Ascending aorta (tissue), 2 donors: ENCODE data around the gene ESRRA. TPM values are rescaled to one million over a fixed set of nuclear protein-coding genes. Genes with fewer than 3 reads are reported as not detected.

ENCODE experiments used
- DNase-seq, 2 donors: peaks; one replicate each; pipeline ENCODE4 v3.0.0-alpha.2; 2019; ENCODE audit warnings: low spot score in 2 of 2
- H3K27ac ChIP-seq, 2 donors: fragments of 200-600 bp; sonication (generic); one replicate each; pipeline ENCODE4 v1.5.1; 2016 to 2017; ENCODE audit warnings: mild to moderate bottlenecking in 1 of 2
- H3K27me3 ChIP-seq: fragments of 200-600 bp; sonication (generic); one replicate; pipeline ENCODE4 v1.5.1; 2017
- H3K36me3 ChIP-seq, 2 donors: fragments of 200-600 bp; sonication (generic); one replicate each; pipeline ENCODE4 v1.5.1; 2016
- H3K4me1 ChIP-seq, 2 donors: fragments of 200-600 bp; sonication (generic); one replicate each; pipeline ENCODE4 v1.5.1; 2016 to 2017; ENCODE audit warnings: mild to moderate bottlenecking in 1 of 2
- H3K4me3 ChIP-seq, 2 donors: fragments of 200-600 bp; sonication (generic); one replicate each; pipeline ENCODE4 v1.5.1; 2016 to 2017; ENCODE audit warnings: mild to moderate bottlenecking in 1 of 2
- H3K9me3 ChIP-seq, 2 donors: fragments of 200-600 bp; sonication (generic); one replicate each; pipeline ENCODE4 v1.5.1; 2016
- intact Hi-C: fragments of 100-400 bp; cut with DNase I; formaldehyde crosslinking; loops from one replicate; pipeline ENCODE4 v1.15.1; 2023
- total RNA-seq: library from RNA; depleted of rRNA; stranded (reverse); fragments of >200 nt; gene quantifications from one replicate; pipeline ENCODE4 v1.1.0, GENCODE V29; 2016
- TF ChIP-seq, protein P1 (sequence below), 3 experiments: fragments of 200-600 bp in 2 of 3; fragments of 450-650 bp in 1 of 3; sonication (generic) in 2 of 3; IDR thresholded peaks; one replicate each; pipeline ENCODE4 v1.5.1; 2016 to 2019; ENCODE audit warnings: antibody characterized with exemption in 3 of 3, mild to moderate bottlenecking in 1 of 3, moderate library complexity in 1 of 3

The ESRRA gene
- total RNA-seq, 1 donor from 2014 or later = 53.4 TPM

DNA sequence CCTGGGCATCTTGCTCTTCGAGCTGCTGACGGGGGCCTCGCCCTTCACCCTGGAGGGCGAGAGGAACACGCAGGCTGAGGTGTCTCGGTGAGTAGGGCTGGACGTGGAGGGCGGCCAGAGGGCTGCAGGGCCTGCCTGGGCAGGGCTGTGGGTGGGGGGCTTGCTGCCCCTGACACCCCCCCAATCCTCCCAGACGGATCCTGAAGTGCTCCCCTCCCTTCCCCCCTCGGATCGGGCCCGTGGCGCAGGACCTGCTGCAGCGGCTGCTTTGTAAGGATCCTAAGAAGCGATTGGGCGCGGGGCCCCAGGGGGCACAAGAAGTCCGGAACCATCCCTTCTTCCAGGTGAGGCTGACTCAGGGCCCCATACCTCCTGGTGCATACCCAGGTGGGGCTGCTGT is 56.3 kb downstream of the ESRRA start:
- H3K4me3 ChIP-seq = no peak overlapping the region
- H3K36me3 ChIP-seq = peaks cover 47 to 59% of the 10 kb centered on the region in 2 donors
- TF ChIP-seq, protein P1, sequence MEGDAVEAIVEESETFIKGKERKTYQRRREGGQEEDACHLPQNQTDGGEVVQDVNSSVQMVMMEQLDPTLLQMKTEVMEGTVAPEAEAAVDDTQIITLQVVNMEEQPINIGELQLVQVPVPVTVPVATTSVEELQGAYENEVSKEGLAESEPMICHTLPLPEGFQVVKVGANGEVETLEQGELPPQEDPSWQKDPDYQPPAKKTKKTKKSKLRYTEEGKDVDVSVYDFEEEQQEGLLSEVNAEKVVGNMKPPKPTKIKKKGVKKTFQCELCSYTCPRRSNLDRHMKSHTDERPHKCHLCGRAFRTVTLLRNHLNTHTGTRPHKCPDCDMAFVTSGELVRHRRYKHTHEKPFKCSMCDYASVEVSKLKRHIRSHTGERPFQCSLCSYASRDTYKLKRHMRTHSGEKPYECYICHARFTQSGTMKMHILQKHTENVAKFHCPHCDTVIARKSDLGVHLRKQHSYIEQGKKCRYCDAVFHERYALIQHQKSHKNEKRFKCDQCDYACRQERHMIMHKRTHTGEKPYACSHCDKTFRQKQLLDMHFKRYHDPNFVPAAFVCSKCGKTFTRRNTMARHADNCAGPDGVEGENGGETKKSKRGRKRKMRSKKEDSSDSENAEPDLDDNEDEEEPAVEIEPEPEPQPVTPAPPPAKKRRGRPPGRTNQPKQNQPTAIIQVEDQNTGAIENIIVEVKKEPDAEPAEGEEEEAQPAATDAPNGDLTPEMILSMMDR (IDR thresholded peaks at IDR 0.05) = no peak
- intact Hi-C loops = no loop called here
- H3K4me1 ChIP-seq = peaks cover 20 to 28% of the 10 kb centered on the region in 2 donors
- H3K9me3 ChIP-seq = no peaks in the 10 kb centered on the region
- no peak overlapping the region for H3K27ac ChIP-seq
- no peak for DNase-seq
- H3K27me3 ChIP-seq = no peaks in the 10 kb centered on the region

DNA sequence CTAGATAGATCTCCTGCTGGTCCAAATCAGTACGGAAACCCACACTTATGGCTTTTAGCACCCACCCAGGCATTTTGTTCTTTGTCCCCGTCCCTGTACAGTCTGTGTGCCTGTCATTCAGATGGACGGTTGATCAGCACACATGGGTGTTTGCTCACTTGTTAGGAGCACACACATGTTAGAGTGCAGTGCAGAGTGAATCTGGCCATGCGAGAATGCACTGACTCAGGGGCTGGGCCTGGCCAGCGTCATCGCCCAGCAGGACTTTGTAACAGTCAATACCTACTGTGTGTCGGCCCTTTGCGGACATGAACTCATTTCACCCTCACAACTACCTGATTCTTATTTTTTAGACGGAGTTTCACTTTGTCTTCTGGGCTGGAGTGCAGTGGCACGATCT is 57.0 kb downstream of the ESRRA start:
- peaks cover 53 to 66% of the 10 kb centered on the region in 2 donors for H3K36me3 ChIP-seq
- TF ChIP-seq, protein P1 (IDR thresholded peaks at IDR 0.05) = no peak
- H3K9me3 ChIP-seq = no peaks in the 10 kb centered on the region
- intact Hi-C loops = no loop called here
- no peaks in the 10 kb centered on the region for H3K27me3 ChIP-seq
- peaks cover 20 to 28% of the 10 kb centered on the region in 2 donors for H3K4me1 ChIP-seq
- H3K27ac ChIP-seq = no peak overlapping the region
- H3K4me3 ChIP-seq = no peak overlapping the region
- no peak for DNase-seq

DNA sequence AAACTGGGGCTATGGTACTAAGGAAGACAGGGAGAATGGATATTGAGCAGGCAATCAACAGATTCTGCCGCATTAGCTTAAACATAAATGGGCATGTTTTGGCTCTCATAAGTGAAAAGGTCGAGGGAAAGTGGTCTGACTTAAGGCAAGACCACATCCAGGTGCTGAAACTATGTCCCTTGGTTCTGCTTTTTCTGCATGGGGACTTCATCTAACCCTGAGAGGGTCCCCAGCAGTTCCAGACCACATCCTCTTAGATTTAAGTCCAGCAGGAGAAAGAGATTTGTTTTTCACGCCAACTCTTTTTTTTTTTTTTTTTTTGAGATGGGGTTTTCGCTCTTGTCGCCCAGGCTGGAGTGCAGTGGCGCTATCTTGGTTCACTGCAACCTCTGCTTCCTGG is 59.1 kb downstream of the ESRRA start:
- TF ChIP-seq, protein P1 (IDR thresholded peaks at IDR 0.05) = no peak
- intact Hi-C loops = no loop called here
- no peak for DNase-seq
- peaks cover 72 to 84% of the 10 kb centered on the region in 2 donors for H3K36me3 ChIP-seq
- H3K27ac ChIP-seq = no peak overlapping the region
- H3K4me3 ChIP-seq = no peak overlapping the region
- H3K9me3 ChIP-seq = no peaks in the 10 kb centered on the region
- peaks cover 7 to 11% of the 10 kb centered on the region in 2 donors for H3K4me1 ChIP-seq
- H3K27me3 ChIP-seq = no peaks in the 10 kb centered on the region

DNA sequence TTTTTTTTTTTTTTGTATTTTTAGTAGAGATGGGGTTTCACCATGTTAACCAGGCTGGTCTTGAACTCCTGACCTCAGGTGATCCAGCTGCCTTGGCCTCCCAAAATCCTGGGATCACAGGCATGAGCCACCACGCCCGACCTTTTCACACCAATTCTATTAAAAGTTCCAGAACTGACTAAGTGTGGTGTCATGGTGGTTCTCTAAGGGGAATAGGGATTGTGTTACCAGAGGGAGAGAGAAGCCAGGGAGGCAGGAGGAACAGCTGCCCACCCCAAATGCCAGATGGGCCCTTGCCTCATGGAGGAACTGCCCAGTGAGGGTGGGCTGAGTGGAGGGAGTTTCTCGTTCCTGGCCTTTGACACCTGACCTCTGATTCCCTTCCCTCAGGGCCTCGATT is 59.6 kb downstream of the ESRRA start:
- no peak overlapping the region for H3K4me3 ChIP-seq
- no peak for DNase-seq
- H3K4me1 ChIP-seq = peaks cover 3 to 7% of the 10 kb centered on the region in 2 donors
- TF ChIP-seq, protein P1 (IDR thresholded peaks at IDR 0.05) = no peak
- intact Hi-C loops = no loop called here
- H3K27me3 ChIP-seq = no peaks in the 10 kb centered on the region
- no peaks in the 10 kb centered on the region for H3K9me3 ChIP-seq
- H3K27ac ChIP-seq = no peak overlapping the region
- H3K36me3 ChIP-seq = peaks cover 76 to 89% of the 10 kb centered on the region in 2 donors

Other genes starting within 250 kb of the ESRRA start
- 26.5 TPM for gene MACROD1, start 139.4 kb upstream of the ESRRA start, total RNA-seq
- gene STIP1, start 119.4 kb upstream of the ESRRA start, total RNA-seq = 77.7 TPM
- gene FERMT3, start 98.8 kb upstream of the ESRRA start, total RNA-seq = 55.2 TPM
- gene TRPT1, start 79.3 kb upstream of the ESRRA start, total RNA-seq = 224 TPM
- 158 TPM for gene NUDT22, start 79.2 kb upstream of the ESRRA start, total RNA-seq
- gene DNAJC4, start 75.0 kb upstream of the ESRRA start, total RNA-seq = 43.1 TPM
- gene VEGFB, start 70.9 kb upstream of the ESRRA start, total RNA-seq = 188 TPM
- 17.7 TPM for gene FKBP2, start 64.4 kb upstream of the ESRRA start, total RNA-seq
- 85.7 TPM for gene PPP1R14B, start 58.6 kb upstream of the ESRRA start, total RNA-seq
- gene PLCB3, start 54.0 kb upstream of the ESRRA start, total RNA-seq = 54.0 TPM
- 175 TPM for gene BAD, start 20.9 kb upstream of the ESRRA start, total RNA-seq
- gene GPR137, start 19.7 kb upstream of the ESRRA start, total RNA-seq = 3.9 TPM
- gene KCNK4, start 14.2 kb upstream of the ESRRA start, total RNA-seq = not detected
- not detected for gene CATSPERZ, start 5.2 kb upstream of the ESRRA start, total RNA-seq
- 384 TPM for gene TRMT112, start 12.0 kb downstream of the ESRRA start, total RNA-seq
- gene PRDX5, start 12.6 kb downstream of the ESRRA start, total RNA-seq = 153 TPM
- gene CCDC88B, start 34.7 kb downstream of the ESRRA start, total RNA-seq = 5.1 TPM
- gene RPS6KA4, start 53.6 kb downstream of the ESRRA start, total RNA-seq = 81.5 TPM